Gastrocnemius medialis (tissue), 4 donors: ENCODE measurements around the gene NR1H4. TPM values are rescaled to one million over a fixed set of nuclear protein-coding genes. Genes with fewer than 3 reads are reported as not detected.

Experiments
- ATAC-seq, 2 donors: fragments of 150-250 bp; one replicate each; pipeline ENCODE4 v1.9.1; 2016
- DNase-seq, 2 donors: peaks; one replicate each; pipeline ENCODE4 v3.0.0-alpha.2; 2019
- H3K27ac ChIP-seq, 4 donors: fragments of 200-600 bp; sonication (generic); 1 replicate in 1 of 4; 2 replicates in 3 of 4; pipeline ENCODE4 v1.5.1; 2016 to 2018; ENCODE audit warnings: mild to moderate bottlenecking in 2 of 4, moderate library complexity in 1 of 4
- H3K27me3 ChIP-seq, 3 donors: fragments of 200-600 bp; sonication (generic) in 2 of 3; 1 replicate in 1 of 3; 2 replicates in 2 of 3; pipeline versions ENCODE4 v1.5.1 to v1.6.0; 2016 to 2019; ENCODE audit warnings: mild to moderate bottlenecking in 1 of 3, moderate library complexity in 1 of 3
- H3K36me3 ChIP-seq, 2 donors: fragments of 200-600 bp; sonication (generic) in 1 of 2; one replicate each; pipeline ENCODE4 v1.5.1; 2017 to 2018
- H3K4me1 ChIP-seq, 2 donors: fragments of 200-600 bp; sonication (generic) in 1 of 2; one replicate each; pipeline ENCODE4 v1.5.1; 2016 to 2017; ENCODE audit warnings: mild to moderate bottlenecking in 2 of 2
- H3K4me3 ChIP-seq, 4 donors: fragments of 200-600 bp; sonication (generic) in 3 of 4; 1 replicate in 1 of 4; 2 replicates in 3 of 4; pipeline ENCODE4 v1.5.1; 2016 to 2019; ENCODE audit warnings: mild to moderate bottlenecking in 2 of 4
- H3K9me3 ChIP-seq, 3 donors: fragments of 200-600 bp; sonication (generic) in 2 of 3; 1 replicate in 1 of 3; 2 replicates in 2 of 3; pipeline ENCODE4 v1.5.1; 2016 to 2019
- CTCF ChIP-seq, 5 experiments: fragments of 450-650 bp in 3 of 5; fragments of 200-600 bp in 2 of 5; sonication (generic) in 2 of 5; IDR thresholded peaks in 4 of 5; conservative IDR thresholded peaks in 1 of 5; 1 replicate in 4 of 5; 2 replicates in 1 of 5; pipeline ENCODE4 v1.5.1; 2016 to 2019; ENCODE audit warnings: antibody characterized with exemption in 5 of 5, mild to moderate bottlenecking in 3 of 5, moderate library complexity in 3 of 5
- POLR2A ChIP-seq, 2 donors: fragments of 450-650 bp; IDR thresholded peaks; one replicate each; pipeline ENCODE4 v1.6.1; 2017; ENCODE audit warnings: antibody characterized with exemption in 2 of 2, mild to moderate bottlenecking in 2 of 2, moderate library complexity in 2 of 2
- in situ Hi-C, 4 donors: fragments of 200-750 bp; cut with MboI; loops; one replicate each; pipeline versions ENCODE4 v1.15.0 to v1.8.0; 2017; ENCODE audit warnings: low sequenced_read_pairs in 4 of 4
- intact Hi-C: fragments of 100-400 bp; cut with DNase I; formaldehyde crosslinking; loops from one replicate; pipeline ENCODE4 v1.15.1; 2023; ENCODE audit warnings: low total_unique reads
- total RNA-seq, 4 donors: library from RNA; depleted of rRNA; stranded (reverse); fragments of >200 nt; gene quantifications; one replicate each; pipeline versions ENCODE4 v1.1.0 to v1.2.3, GENCODE V29; 2016

The NR1H4 gene
- total RNA-seq, 4 donors from 2014 or later: 0.20 TPM; not detected in 3

- ATAC-seq (no peak), DNase-seq (no peak)
- no peaks in the 10 kb centered on the region for H3K4me1 ChIP-seq
- intact Hi-C loops (loop anchor here (5.0 kb wide), 1 partner anchor 58 kb away; no protein-coding TSS in a partner anchor), in situ Hi-C loops (no loop called here)
- H3K27ac ChIP-seq: no peak overlapping the region
- no peaks in the 10 kb centered on the region for H3K36me3 ChIP-seq
- TF ChIP-seq CTCF (IDR thresholded peaks at IDR 0.05 in 4 of 5, conservative IDR thresholded peaks at IDR 0.05 in 1 of 5) (no peak), POLR2A (IDR thresholded peaks at IDR 0.05) (no peak)
- H3K9me3 ChIP-seq: no peaks in the 10 kb centered on the region
- H3K4me3 ChIP-seq: no peak overlapping the region
- no peaks in the 10 kb centered on the region for H3K27me3 ChIP-seq
These were observed 16.4 kb downstream of the NR1H4 start for GRCh38 chr12:100490056-100490455.

- ATAC-seq (no peak), DNase-seq (no peak)
- Histone ChIP-seq H3K36me3 (no peaks in the 10 kb centered on the region), H3K4me3 (no peak overlapping the region), H3K27ac (no peak overlapping the region), H3K4me1 (no peaks in the 10 kb centered on the region), H3K9me3 (no peaks in the 10 kb centered on the region), H3K27me3 (no peaks in the 10 kb centered on the region)
- in situ Hi-C loops (no loop called here), intact Hi-C loops (loop anchor here (5.0 kb wide), 1 partner anchor 59 kb away; no protein-coding TSS in a partner anchor)
- TF ChIP-seq POLR2A (IDR thresholded peaks at IDR 0.05) (no peak), CTCF (IDR thresholded peaks at IDR 0.05 in 4 of 5, conservative IDR thresholded peaks at IDR 0.05 in 1 of 5) (no peak)
These were observed 17.4 kb downstream of the NR1H4 start for GRCh38 chr12:100491104-100491503.

- Histone ChIP-seq H3K36me3 (no peaks in the 10 kb centered on the region), H3K27ac (no peak overlapping the region), H3K4me3 (no peak overlapping the region), H3K4me1 (no peaks in the 10 kb centered on the region), H3K9me3 (no peaks in the 10 kb centered on the region), H3K27me3 (no peaks in the 10 kb centered on the region)
- ATAC-seq (no peak), DNase-seq (no peak)
- in situ Hi-C loops (no loop called here), intact Hi-C loops (loop anchor here (5.0 kb wide), 1 partner anchor 61 kb away; no protein-coding TSS in a partner anchor)
- TF ChIP-seq CTCF (IDR thresholded peaks at IDR 0.05 in 4 of 5, conservative IDR thresholded peaks at IDR 0.05 in 1 of 5): no peak
- TF ChIP-seq POLR2A (IDR thresholded peaks at IDR 0.05): no peak
These were observed 19.8 kb downstream of the NR1H4 start for GRCh38 chr12:100493396-100494012.

- no peaks in the 10 kb centered on the region for H3K36me3 ChIP-seq
- no peak for TF ChIP-seq POLR2A (IDR thresholded peaks at IDR 0.05)
- no peak for TF ChIP-seq CTCF (IDR thresholded peaks at IDR 0.05 in 4 of 5, conservative IDR thresholded peaks at IDR 0.05 in 1 of 5)
- no peak overlapping the region for H3K27ac ChIP-seq
- H3K4me1 ChIP-seq: no peaks in the 10 kb centered on the region
- no peak for DNase-seq
- no peak for ATAC-seq
- H3K27me3 ChIP-seq: no peaks in the 10 kb centered on the region
- intact Hi-C loops (loop anchor here (5.0 kb wide), 1 partner anchor 62 kb away; no protein-coding TSS in a partner anchor), in situ Hi-C loops (no loop called here)
- no peak overlapping the region for H3K4me3 ChIP-seq
- no peaks in the 10 kb centered on the region for H3K9me3 ChIP-seq
These were observed 20.4 kb downstream of the NR1H4 start for GRCh38 chr12:100494026-100494425.
